Activated effector memory CD4-positive, alpha-beta T cell treated with anti-CD3 and anti-CD28 coated beads, Interleukin-2, amount 50 U/mL, for 16 hours (primary cell): ENCODE data around the gene KIF21A.
"Not testable (repeated sequence)": the region's sequence is repeated elsewhere in the genome, so short reads cannot be mapped to it uniquely, and the experiment has no call there.

Experiments used
- DNase-seq: peaks from one replicate; pipeline ENCODE4 v3.0.0-alpha.2; 2020

Gene KIF21A

GRCh38 chr12:39443081-39443928 lies at the start of gene KIF21A:
TSS of gene KIF21A (minus strand) at chr12:39443120. CDS start at chr12:39442970, 150 bp downstream.
- DNase-seq = peak; percentile 96

GRCh38 chr12:39490500-39491282 lies 47.8 kb upstream of the KIF21A start:
- no peak for DNase-seq

GRCh38 chr12:39483597-39483996 lies 40.7 kb upstream of the KIF21A start:
- DNase-seq = no peak

- DNase-seq = no peak
These were observed 40.1 kb upstream of the KIF21A start for GRCh38 chr12:39483042-39483441.

GRCh38 chr12:39476894-39477293 lies 34.0 kb upstream of the KIF21A start:
- DNase-seq = no peak

- DNase-seq = no peak
These were observed 33.2 kb upstream of the KIF21A start for GRCh38 chr12:39476121-39476520.

GRCh38 chr12:39475136-39475535 lies 32.2 kb upstream of the KIF21A start:
- DNase-seq = not testable (repeated sequence)

- DNase-seq = no peak
These were observed 24.5 kb upstream of the KIF21A start for GRCh38 chr12:39467432-39467870.

GRCh38 chr12:39464976-39465695 lies 22.2 kb upstream of the KIF21A start:
- DNase-seq = no peak

GRCh38 chr12:39461059-39461458 lies 18.1 kb upstream of the KIF21A start:
- no peak for DNase-seq

- DNase-seq = no peak
These were observed 16.1 kb upstream of the KIF21A start for GRCh38 chr12:39459027-39459434.

- no peak for DNase-seq
These were observed 9.1 kb upstream of the KIF21A start for GRCh38 chr12:39451977-39452376.

- no peak for DNase-seq
These were observed 5.1 kb upstream of the KIF21A start for GRCh38 chr12:39448038-39448437.

- no peak for DNase-seq
These were observed 949 bp upstream of the KIF21A start for GRCh38 chr12:39443929-39444209.

- DNase-seq = no peak
These were observed 164 bp downstream of the KIF21A start for GRCh38 chr12:39442831-39443080.

GRCh38 chr12:39441963-39442830 lies 723 bp downstream of the KIF21A start:
- peak; percentile 82 for DNase-seq

GRCh38 chr12:39441189-39441962 lies 1.5 kb downstream of the KIF21A start:
- no peak for DNase-seq

GRCh38 chr12:39440781-39441180 lies 2.1 kb downstream of the KIF21A start:
- no peak for DNase-seq

GRCh38 chr12:39440101-39440500 lies 2.8 kb downstream of the KIF21A start:
- DNase-seq = no peak

GRCh38 chr12:39435531-39435930 lies 7.4 kb downstream of the KIF21A start:
- no peak for DNase-seq

GRCh38 chr12:39431797-39432196 lies 11.1 kb downstream of the KIF21A start:
- DNase-seq = no peak
